ENCODE measurements around the gene OTX1.
"Not testable (repeated sequence)": the region's sequence is repeated elsewhere in the genome, so short reads cannot be mapped to it uniquely, and the experiment has no call there.

OTX1 gene

DNA sequence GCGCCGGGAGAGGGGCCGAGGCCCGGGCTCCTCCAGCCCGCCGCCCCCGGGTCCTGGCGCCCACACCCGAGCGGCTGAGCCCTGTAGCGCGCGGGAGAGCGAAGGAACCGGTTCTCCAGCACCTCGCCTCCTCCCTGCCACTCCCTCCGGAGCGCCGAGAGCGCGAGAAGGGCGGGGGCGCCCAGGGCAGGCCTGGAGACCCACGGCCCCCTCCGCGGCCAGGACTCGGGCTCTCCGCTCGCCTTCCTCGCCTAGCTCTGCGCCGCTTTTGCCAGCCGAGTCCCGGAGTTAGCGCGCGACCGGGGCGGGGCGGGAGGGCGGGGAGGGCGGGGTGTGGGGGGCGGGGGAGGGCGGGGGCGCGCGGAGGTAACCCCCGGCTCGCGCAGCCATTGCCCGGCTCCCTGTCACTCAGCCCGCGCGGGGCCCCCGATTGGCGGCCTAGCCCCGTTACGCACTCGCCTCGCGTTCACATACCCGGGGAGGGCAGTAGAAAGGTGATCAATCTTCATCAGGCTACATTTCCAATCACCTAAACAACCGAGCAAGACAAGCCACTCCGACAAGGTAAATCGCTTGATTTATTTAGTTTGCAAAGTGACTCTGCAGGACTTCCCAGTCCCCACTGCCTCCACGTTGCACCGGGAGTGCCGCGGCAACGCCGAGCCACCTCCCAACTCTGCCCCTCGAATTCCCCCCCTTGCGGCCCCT is at the start of gene OTX1:
Gene OTX1 (plus strand): TSS at position 497 of the 708 bp plus-strand sequence. CDS start 2,161 bp downstream, outside the sequence.
- in situ Hi-C loops (cut with MboI; ENCODE audit: low sequenced_read_pairs): no loop called here

DNA sequence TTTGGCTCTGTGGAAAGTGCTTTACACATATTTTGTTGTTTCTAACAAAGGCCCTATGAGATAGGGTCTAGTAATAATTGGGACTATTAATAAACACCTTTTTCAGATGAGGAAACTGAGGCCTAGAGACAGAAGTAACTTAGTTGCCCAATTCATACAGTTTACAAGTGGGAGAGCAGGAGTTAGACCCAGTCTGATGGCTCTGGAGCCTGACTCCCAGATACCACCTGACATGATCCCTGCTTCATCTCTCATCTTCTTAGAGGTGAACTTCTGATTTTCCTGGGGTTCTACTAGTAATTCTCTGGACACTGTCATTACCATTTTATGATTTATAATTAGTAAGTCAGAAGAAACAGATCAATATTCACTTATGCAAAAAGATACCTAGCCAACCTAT is 49.1 kb upstream of the OTX1 start:
- in situ Hi-C loops (cut with MboI; ENCODE audit: low sequenced_read_pairs): no loop called here

DNA sequence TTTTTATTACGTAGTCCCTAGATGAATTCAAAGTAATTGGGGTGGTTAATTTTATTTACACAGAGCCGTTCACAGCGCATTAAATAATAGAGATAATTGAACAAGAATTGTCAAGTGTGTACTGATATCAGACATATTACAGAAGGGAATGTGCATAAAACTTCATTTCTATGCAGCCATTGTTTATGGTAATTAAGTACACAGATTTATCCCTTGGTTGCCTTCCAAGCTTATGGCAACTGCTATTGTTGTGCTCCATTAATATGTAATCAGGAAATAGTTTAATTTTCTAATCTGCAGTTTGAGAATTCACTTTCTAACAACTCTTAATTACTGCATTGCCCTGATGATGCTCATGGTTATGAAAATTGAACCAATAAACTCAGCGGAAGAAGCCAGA is 47.3 kb upstream of the OTX1 start:
- in situ Hi-C loops (cut with MboI; ENCODE audit: low sequenced_read_pairs): no loop called here

DNA sequence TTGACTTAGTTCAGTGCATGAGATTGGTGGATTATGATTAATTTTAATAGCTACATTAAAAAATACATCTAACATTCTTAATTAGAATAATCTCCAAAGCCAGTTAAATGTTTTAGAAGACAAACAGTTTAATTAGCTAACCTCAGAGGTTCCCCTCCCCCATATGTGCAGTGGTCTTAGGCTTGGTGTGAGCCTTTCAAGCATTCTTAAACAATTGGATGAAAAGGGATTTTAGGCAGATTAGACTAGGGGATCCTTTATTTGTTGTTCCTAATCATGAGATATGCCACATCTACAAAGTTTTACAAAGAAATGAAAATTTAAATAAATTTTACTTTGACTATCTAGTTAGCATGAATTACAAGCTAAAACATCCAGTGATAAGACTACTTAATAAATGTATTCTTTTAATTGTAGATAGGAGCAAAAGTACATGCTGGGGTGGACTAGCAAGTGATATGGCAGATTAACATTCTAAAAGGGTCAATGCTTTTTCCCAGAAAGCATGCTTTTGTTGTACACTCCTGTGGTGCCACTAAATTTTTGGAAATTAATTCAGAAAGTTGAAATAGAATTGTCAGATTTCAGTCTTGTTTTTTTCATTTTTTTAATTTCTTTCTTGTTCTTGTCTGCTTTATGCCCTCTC is 42.7 kb upstream of the OTX1 start:
- in situ Hi-C loops (cut with MboI; ENCODE audit: low sequenced_read_pairs): no loop called here

DNA sequence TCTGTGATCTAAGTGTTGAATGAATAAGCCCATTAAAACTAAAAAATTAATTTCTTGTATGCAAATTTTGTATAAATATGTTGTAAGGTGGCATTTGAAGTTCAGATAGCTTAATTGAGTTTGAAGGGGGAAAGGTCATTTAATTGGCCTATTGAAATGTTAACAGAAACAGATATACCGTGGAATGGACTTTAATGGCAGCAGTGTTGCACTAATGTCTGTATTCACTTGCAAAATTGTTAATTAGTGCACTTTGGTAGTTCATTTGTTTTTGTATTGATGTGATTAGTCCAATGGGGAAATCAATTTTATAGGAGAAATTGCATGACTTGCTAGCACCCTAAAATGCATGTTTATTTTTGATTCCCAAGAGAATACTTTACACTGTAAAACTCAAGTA is 41.8 kb upstream of the OTX1 start:
- in situ Hi-C loops (cut with MboI; ENCODE audit: low sequenced_read_pairs): no loop called here

DNA sequence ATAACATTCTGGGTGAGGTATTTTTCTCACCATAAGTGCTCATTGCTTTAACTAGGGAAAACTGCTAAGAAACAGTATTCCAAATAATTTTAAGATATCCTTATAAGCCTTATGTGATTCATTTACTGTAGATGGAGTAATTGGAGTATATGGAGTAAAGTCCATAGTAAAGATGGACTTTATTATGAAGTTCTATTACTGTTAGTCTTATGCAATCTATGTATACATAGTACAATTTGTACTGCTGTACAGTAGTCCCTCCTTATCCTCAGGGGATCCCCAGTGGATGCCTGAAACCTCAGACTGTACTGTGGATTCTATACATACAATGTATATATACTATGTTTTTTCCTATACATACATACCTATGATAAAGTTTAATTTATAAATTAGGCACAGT is 41.1 kb upstream of the OTX1 start:
- in situ Hi-C loops (cut with MboI; ENCODE audit: low sequenced_read_pairs): no loop called here

DNA sequence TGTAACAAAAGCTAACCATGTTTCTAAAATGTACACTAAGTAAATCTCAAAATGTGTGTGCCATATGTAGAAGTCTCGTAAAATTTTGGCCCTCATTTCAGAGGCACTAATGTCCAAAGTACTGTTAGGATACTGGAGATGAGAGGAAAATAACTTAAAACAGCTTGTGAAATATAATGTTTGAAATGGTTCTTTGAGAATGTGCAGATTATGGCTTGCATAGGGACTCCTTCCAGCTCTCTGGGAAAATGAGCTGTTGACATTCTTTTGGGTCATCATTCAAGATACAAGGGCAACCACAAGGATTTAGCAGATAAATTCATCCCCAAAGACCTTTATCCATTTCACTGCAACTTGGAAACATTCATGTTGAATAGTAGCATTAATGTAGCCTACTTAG is 38.1 kb upstream of the OTX1 start:
- in situ Hi-C loops (cut with MboI; ENCODE audit: low sequenced_read_pairs): no loop called here

DNA sequence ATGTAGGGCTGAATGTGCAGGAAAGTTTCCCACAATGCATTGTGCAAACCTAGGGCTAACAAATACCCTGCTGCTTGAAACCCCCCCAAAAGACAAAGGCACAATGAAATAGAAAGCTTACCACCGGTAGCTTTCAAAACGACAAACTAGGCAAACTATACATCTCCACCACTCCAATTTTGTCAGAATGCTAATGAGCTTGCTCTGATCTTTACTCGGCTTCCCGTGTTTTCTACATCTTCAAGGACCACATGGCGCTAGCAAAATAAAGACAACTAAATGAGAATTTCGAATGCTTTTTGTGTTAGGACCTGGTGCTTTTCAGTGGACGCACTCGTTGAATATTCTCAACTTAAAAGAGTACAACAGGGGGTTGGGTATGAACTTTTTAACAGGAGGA is 37.2 kb upstream of the OTX1 start:
- in situ Hi-C loops (cut with MboI; ENCODE audit: low sequenced_read_pairs): no loop called here

DNA sequence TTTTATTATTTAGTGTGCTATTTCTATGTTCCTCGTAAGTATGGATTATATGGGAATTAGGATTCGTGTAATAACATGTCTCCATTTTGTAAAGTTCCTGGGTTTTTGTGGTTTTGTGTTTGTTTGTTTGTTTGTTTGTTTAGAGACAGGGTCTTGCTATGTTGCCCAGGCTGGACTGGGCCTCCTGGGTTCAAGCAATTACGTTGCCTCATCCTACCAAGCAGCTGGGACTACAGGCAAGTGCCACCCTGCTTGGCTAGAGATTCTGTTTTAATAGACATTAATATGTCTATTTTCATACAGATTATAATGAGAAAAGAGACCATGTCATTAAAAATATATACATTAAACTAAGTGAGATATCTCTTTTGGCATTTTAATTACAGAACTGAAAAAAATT is 35.2 kb upstream of the OTX1 start:
- in situ Hi-C loops (cut with MboI; ENCODE audit: low sequenced_read_pairs): no loop called here

DNA sequence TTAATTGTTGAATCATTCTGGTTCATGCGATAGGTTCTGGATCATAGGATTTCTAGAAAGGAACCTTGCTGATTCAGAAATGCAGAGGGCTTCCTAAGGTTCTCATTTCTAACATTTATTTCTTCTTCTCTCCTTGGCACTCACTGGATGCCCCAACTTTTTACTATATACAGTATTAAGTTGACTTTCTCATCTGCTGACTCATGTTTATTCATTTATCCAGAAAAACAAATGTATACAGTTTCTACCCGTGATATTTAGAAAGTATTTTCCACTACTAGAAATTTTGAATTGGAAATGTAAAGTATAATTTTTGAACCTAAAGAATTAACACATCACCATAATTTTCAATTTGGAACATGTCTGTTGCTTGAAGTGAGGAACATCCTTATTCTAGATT is 32.2 kb upstream of the OTX1 start:
- in situ Hi-C loops (cut with MboI; ENCODE audit: low sequenced_read_pairs): no loop called here

DNA sequence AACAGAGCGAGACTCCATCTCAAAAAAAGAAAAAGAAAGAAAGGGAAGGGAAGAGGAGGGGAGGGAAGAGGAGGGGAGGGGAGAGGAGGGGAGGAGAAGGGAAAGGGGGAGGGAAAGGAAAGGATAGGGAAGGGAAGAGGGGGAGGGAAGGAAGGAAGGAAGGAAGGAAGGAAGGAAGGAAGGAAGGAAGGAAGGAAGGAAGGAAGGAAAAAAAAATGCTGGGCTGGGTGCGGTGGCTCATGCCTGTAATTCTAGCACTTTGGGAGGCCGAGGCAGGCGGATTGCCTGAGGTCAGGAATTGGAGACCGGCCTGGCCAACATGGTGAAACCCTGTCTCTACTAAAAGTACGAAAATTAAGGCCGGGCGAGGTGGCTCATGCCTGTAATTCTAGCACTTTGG is 30.9 kb upstream of the OTX1 start:
- in situ Hi-C loops (cut with MboI; ENCODE audit: low sequenced_read_pairs): not testable (repeated sequence)

DNA sequence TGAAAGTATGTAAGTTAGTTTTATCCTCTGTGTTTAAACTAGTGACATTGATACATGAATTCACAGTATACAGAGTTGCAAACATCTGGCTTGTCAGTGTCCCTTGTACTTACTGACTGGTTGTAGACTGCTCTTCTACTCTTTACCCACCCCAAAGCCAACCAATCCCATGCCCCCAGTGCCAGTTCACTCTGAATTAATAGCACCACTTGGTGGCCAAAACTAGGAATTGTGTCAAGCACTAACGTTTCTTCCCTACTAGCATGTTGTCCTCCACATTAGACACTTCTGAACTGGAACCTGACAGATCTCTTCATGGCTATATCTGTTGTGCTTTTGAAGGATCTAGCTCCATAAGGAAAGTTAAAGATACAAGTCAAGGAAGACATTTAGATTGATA is 27.2 kb upstream of the OTX1 start:
- in situ Hi-C loops (cut with MboI; ENCODE audit: low sequenced_read_pairs): no loop called here

DNA sequence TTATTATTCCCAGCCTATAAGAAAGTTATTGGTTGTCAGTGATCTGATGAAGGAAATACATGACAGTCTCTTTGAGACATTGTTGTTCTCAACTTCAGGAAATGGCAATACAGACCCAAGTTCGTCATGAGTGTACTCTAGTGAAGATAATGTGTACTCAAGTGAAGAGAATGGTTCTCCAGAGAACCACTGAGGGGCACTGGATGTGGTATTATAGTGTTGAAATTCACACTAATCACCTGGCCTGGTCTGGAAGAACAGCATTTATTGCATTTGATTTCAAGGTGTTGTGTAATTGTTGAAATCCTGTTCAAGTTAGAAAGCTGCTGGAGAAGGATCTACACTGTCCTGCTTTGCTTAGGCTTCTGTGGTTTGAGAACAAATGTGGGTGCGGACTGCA is 23.4 kb upstream of the OTX1 start:
- in situ Hi-C loops (cut with MboI; ENCODE audit: low sequenced_read_pairs): no loop called here

DNA sequence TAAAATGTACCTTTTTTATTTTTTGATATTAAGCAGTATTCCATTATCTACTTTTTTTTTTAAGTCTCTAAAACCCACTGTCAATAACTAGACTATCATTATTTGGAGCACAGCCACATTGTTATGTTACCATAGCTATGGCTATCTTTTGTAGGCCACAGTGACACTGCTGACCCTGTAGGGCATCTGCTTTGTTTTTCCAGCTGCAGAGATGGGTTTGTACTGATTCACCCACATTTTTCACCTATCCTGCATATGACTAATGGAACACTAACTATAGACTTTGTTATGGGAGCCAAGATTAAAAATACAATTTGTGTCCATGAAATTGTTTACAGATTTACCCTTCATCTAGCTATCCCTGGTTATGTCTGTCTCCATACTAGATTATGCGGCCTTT is 21.6 kb upstream of the OTX1 start:
- in situ Hi-C loops (cut with MboI; ENCODE audit: low sequenced_read_pairs): no loop called here

DNA sequence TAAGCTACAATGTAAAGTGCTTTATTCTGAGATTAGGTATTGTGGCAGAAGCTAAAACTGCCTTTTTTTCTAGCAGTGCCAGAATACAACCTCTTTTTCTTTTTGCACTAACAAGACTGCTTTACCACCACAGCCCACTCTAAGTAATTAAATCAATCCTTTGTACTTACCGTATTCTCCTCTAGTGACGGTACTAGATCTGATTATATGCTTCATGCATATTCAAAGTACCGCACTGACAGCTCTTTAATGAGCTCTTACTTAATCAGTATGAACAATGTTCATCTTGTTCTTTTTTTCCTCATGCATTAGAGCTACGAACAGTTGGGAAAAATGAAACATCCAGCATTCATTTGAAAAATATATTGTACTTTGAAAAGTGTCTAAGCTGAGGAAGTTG is 16.1 kb upstream of the OTX1 start:
- in situ Hi-C loops (cut with MboI; ENCODE audit: low sequenced_read_pairs): no loop called here

DNA sequence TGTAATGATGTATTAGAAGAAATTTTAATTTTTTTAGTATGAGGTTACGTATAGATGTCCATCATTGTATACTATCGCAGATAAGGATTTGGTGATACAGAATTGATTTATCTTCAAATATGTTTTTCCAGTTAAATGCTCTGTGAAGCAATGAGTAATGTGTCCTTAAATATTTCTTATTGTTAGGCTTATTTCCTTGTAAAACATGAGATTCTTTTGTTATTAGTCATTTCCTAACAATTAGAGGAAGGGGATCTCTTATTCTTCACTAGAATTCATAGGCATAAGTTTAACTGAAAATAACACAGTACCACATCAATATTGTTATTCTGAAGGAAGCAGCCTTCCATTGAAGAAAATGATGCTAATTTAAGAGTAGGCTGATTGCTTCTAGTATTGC is 15.5 kb upstream of the OTX1 start:
- in situ Hi-C loops (cut with MboI; ENCODE audit: low sequenced_read_pairs): no loop called here

DNA sequence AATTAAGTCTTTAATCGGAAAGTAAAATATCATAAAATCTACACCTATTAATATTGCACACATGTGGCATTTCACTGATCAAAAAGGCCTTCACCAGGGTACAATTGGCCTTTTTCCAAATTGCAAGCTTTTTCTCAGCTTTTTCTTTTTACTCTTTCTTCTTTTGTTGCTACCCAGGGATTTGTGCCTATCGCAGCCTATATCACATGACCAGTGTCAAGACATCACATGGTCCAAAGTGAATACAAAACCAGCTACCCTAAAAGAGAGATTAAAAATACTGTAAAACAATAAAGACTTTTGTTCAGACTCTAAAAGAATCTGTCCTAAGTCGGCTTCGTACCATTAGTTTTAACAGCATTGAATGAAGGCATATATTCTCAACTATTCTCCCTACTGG is 15.0 kb upstream of the OTX1 start:
- in situ Hi-C loops (cut with MboI; ENCODE audit: low sequenced_read_pairs): no loop called here

DNA sequence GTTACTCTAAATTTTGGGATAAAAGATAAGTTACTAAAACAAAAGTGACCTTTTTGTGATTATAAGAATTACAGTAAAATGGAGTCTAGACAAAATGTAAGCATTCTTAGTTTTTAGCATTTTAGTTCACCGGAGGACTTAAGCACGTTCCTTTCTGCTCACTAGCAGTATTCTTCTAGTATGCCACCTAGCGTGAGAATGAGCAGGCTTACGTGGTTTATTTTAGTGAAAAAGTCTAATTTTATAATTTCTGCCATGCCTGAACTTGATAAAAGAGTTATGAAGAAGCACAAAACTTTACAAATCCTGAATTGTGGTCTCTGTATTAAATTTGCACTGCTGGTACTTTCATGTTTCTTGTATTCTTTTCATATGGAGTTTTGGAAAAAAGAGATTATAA is 12.6 kb upstream of the OTX1 start:
- in situ Hi-C loops (cut with MboI; ENCODE audit: low sequenced_read_pairs): no loop called here

DNA sequence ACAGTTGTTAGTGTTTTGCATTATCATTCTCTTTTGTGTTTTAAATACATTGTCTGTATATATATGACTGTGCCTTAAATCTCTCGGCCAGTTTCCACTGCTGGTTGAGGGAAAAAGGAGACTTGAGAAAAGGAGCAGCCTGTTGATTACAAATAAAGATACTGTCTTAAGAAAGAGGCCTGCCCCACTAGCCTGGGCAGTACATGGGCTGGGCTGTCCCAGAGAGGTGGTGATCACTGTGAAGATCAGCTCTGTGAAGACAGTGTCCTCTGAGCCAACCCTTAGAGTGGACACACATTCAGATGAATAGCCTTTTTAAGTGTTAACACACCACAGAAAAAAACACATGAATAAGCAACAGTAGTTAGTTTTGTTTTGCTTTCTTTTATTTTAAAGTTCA is 10.0 kb upstream of the OTX1 start:
- in situ Hi-C loops (cut with MboI; ENCODE audit: low sequenced_read_pairs): no loop called here

DNA sequence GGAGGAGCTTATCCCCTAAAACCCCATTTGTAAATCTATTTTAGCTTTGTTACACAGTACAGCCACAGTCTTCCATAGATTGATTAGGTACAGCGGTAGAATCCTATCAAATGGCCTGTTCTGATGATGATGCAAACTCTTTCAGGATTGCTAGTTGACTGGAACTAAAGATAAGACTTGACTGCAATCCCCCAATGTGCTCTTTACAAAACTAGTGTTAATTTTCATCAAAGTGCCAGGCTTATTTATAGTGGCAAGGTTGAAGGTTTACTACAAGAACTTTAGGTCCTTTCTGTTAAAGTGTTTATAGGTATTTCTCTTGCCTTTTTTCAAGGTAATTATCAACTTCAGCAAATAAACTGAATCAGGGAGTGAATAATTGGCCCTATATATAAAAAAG is 9.0 kb upstream of the OTX1 start:
- in situ Hi-C loops (cut with MboI; ENCODE audit: low sequenced_read_pairs): no loop called here

DNA sequence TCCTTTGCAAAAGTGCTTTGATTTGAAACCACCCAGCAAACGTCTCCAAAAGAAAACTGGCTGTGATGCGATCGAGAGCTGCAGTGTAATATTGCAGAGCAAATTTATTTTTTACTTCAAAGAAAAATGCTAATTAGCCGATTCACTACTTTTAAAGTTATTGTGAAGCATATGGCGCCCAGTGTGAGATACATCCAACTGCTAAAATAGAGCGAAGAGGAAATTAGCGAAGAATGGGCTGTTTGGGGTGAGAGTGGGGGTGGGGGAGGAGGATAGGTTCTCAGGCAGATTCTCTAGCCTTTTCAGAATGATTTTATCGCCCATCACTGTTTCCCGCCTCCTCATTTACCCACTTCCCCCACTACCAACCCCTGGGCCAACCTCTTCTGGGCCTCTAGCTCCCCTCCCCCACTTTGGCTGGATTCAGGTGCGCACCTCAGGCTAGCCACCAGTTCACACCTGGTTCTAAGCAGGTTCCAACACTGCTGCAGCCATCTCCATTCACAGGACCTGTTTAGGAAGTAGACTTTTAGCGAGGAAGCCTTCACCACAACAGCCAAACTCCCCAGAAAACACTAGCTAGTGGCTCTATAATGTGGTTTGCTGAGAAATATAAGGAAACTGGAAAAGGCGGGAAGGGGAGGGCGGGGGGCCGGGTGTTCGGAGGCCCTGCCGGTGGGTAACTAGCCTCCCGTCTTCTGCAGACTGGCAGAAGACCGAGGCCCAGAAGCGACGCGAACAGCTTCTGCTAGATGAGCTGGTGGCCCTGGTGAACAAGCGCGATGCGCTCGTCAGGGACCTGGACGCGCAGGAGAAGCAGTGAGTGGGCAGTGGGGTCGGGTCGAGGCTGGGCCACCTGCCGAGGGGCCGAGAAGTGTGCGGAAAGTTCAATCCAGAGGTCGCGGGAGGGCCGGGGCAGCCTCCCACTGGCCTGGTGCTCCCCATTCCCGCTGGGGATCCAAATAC is 6.0 kb upstream of the OTX1 start:
- in situ Hi-C loops (cut with MboI; ENCODE audit: low sequenced_read_pairs): no loop called here

DNA sequence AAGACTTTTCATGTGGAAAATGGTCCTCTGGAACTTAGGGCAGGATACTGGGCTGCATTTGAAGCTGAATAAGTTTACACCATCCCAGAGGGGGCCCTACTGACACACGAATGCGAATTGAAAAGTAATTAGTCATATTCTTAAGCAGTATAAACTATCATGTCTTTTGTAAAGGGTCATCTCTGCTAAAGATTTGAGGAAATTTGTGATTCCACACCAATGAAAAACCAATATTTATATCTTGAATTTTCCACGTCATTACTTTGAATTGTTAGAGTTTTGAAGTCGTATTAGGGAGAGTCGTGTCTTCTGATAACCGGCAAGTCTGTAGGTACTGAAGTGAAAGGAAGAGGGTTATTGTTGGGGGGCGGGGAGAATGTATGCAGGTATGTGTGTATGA is 4.1 kb upstream of the OTX1 start:
- in situ Hi-C loops (cut with MboI; ENCODE audit: low sequenced_read_pairs): no loop called here
